Smooth muscle cell (in vitro differentiated cells): ENCODE measurements around the gene TBCK. TPM values are rescaled to one million over a fixed set of nuclear protein-coding genes. Genes with fewer than 3 reads are reported as not detected.

Experiments used
- DNase-seq: peaks from one replicate; lab custom pipeline; 2025; ENCODE audit not compliant: unreplicated experiment; lab: John Stamatoyannopoulos, UW
- H2AFZ ChIP-seq: fragments of 200-600 bp; sonication (generic); 2 replicates; pipeline ENCODE4 v1.6.0; 2016; ENCODE audit warnings: antibody characterized with exemption, low read depth, mild to moderate bottlenecking
- H3F3A ChIP-seq: fragments of 200-600 bp; sonication (generic); 2 replicates; pipeline ENCODE4 v1.6.0; 2017; ENCODE audit warnings: antibody characterized with exemption, low read depth
- H3K27ac ChIP-seq: fragments of 200-600 bp; sonication (generic); 2 replicates; pipeline ENCODE4 v1.5.1; 2016; ENCODE audit warnings: low read depth, mild to moderate bottlenecking
- H3K27me3 ChIP-seq: fragments of 200-600 bp; sonication (generic); 2 replicates; pipeline ENCODE4 v1.6.1; 2016; ENCODE audit warnings: low read depth, mild to moderate bottlenecking
- H3K36me3 ChIP-seq: fragments of 200-600 bp; sonication (generic); 2 replicates; pipeline ENCODE4 v1.5.1; 2016; ENCODE audit warnings: low read depth
- H3K4me1 ChIP-seq: fragments of 200-600 bp; sonication (generic); 2 replicates; pipeline ENCODE4 v1.5.1; 2016; ENCODE audit warnings: low read depth
- H3K4me2 ChIP-seq: fragments of 200-600 bp; sonication (generic); 2 replicates; pipeline ENCODE4 v1.6.0; 2016; ENCODE audit warnings: mild to moderate bottlenecking
- H3K4me3 ChIP-seq: fragments of 200-600 bp; sonication (generic); 2 replicates; pipeline ENCODE4 v1.5.1; 2016; ENCODE audit warnings: mild to moderate bottlenecking
- H3K79me2 ChIP-seq: fragments of 200-600 bp; sonication (generic); 2 replicates; pipeline ENCODE4 v1.6.0; 2016; ENCODE audit warnings: low read depth, mild to moderate bottlenecking
- H3K9ac ChIP-seq: fragments of 200-600 bp; sonication (generic); 2 replicates; pipeline ENCODE4 v1.6.0; 2016; ENCODE audit warnings: low read depth
- H3K9me3 ChIP-seq: fragments of 200-600 bp; sonication (generic); replicated peaks from 2 replicates; pipeline ENCODE4 v1.5.1; 2016; ENCODE audit warnings: low read depth
- H4K20me1 ChIP-seq: fragments of 200-600 bp; sonication (generic); 2 replicates; pipeline ENCODE4 v1.6.0; 2016; ENCODE audit warnings: low read depth
- WGBS: methylation state at CpG from one replicate; pipeline ENCODE4 v1.1.7; 2016; ENCODE audit warnings: low lambda C conversion rate; 5-methylcytosine and 5-hydroxymethylcytosine counted together
- polyA plus RNA-seq: library from polyadenylated mRNA; unstranded; fragments of >200 nt; fragmentation: Nextera tagmentation; extraction: Ambion mirVana; gene quantifications from 2 replicates; pipeline ENCODE4 v1.2.1, GENCODE V29; 2016
- total RNA-seq: library from RNA; depleted of rRNA; stranded (reverse); fragments of >200 nt; gene quantifications from 2 replicates; pipeline ENCODE4 v1.2.3, GENCODE V29; 2014
- TF ChIP-seq, protein P1 (sequence below): fragments of 200-600 bp; sonication (generic); IDR thresholded peaks from 2 replicates; pipeline ENCODE4 v1.5.1; 2017; ENCODE audit warnings: borderline replicate concordance, mild to moderate bottlenecking, antibody characterized with exemption; ENCODE audit not compliant: insufficient read depth, poor library complexity, severe bottlenecking

The TBCK gene
- total and polyA plus RNA-seq, 2 experiments from 2014 or later: 10.0 to 28.1 TPM

DNA sequence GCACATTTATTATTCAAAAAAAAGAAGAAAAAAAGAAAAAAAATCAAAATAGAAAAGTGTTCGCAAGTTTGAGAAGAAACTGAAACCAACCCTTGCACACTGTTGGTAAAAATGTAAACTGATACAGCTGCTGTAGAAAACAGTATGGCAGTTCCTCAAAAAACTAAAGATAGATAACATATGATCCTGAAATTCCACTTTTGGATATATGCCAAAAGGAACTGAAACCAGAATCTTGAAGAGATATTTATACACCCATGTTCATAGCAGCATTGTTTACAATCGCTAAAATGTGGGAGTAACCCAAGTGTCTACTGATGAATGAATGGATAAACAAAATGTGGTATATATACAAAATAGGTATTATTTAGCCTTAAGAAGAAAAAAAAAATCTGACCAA is 155.4 kb downstream of the TBCK start:
- no peak overlapping the region for H3K4me2 ChIP-seq
- 94% methylated on average over 2 of the region's 2 CpGs for WGBS
- H2AFZ ChIP-seq: no peak overlapping the region
- DNase-seq: no peak
- no peaks in the 10 kb centered on the region for H3K79me2 ChIP-seq
- no peaks in the 10 kb centered on the region for H3F3A ChIP-seq
- no peak overlapping the region for H3K9ac ChIP-seq
- H3K4me3 ChIP-seq: no peak overlapping the region
- TF ChIP-seq, protein P1, sequence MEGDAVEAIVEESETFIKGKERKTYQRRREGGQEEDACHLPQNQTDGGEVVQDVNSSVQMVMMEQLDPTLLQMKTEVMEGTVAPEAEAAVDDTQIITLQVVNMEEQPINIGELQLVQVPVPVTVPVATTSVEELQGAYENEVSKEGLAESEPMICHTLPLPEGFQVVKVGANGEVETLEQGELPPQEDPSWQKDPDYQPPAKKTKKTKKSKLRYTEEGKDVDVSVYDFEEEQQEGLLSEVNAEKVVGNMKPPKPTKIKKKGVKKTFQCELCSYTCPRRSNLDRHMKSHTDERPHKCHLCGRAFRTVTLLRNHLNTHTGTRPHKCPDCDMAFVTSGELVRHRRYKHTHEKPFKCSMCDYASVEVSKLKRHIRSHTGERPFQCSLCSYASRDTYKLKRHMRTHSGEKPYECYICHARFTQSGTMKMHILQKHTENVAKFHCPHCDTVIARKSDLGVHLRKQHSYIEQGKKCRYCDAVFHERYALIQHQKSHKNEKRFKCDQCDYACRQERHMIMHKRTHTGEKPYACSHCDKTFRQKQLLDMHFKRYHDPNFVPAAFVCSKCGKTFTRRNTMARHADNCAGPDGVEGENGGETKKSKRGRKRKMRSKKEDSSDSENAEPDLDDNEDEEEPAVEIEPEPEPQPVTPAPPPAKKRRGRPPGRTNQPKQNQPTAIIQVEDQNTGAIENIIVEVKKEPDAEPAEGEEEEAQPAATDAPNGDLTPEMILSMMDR: no peak
- no peaks in the 10 kb centered on the region for H3K9me3 ChIP-seq
- H3K27me3 ChIP-seq: no peaks in the 10 kb centered on the region
- peaks cover 6% of the 10 kb centered on the region for H4K20me1 ChIP-seq
- H3K4me1 ChIP-seq: no peaks in the 10 kb centered on the region
- peaks cover 11% of the 10 kb centered on the region for H3K36me3 ChIP-seq
- no peak overlapping the region for H3K27ac ChIP-seq

DNA sequence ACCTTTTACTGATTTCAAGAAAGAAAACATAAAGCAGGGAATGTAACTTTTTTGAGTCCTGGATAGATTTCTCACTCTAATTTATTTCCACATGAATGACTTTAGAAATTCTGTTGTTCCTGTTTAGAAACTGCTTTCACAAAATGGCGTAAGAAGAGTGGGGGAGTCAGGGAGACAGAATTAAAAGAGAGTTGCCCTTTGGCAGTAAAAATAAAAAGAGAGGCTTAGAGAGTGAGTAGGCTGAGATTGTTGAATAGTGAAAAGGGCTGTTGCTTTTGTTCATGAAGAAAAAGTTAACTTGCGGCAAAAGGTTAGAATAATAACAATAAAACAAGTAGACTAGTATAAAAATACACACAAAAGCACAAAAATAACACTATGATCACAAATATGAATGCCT is 166.1 kb downstream of the TBCK start:
- H3K36me3 ChIP-seq: no peaks in the 10 kb centered on the region
- H3K9me3 ChIP-seq: no peaks in the 10 kb centered on the region
- no peaks in the 10 kb centered on the region for H3K27me3 ChIP-seq
- no peaks in the 10 kb centered on the region for H4K20me1 ChIP-seq
- H3K27ac ChIP-seq: no peak overlapping the region
- no peak overlapping the region for H3K9ac ChIP-seq
- H3K4me1 ChIP-seq: peaks cover 10% of the 10 kb centered on the region
- no peaks in the 10 kb centered on the region for H3F3A ChIP-seq
- DNase-seq: no peak
- no peaks in the 10 kb centered on the region for H3K79me2 ChIP-seq
- no peak overlapping the region for H3K4me3 ChIP-seq
- 97% methylated on average over 2 of the region's 2 CpGs for WGBS
- H3K4me2 ChIP-seq: no peak overlapping the region
- H2AFZ ChIP-seq: no peak overlapping the region
- TF ChIP-seq, protein P1: no peak

DNA sequence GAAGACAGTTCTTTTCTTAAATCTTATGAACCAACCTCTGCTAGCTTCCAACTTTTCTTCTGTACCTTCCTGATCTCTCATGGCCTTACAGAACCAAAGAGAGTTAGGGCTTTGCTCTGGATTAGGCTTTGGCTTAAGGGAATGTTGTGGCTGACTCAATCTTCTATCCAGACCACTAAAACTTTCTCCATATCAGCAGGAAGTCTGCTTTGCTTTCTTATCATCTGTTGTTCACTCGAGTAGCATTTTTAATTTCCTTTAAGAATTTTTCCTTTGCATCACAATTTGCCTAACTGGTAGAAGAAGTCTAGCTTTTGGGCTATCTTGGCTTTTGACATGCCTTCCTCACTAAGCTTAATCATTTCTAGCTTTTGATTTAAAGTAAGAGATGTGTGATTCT is 167.0 kb downstream of the TBCK start:
- Histone ChIP-seq H3K27me3 (no peaks in the 10 kb centered on the region), H3K36me3 (no peaks in the 10 kb centered on the region), H4K20me1 (no peaks in the 10 kb centered on the region), H3F3A (no peaks in the 10 kb centered on the region), H3K79me2 (no peaks in the 10 kb centered on the region), H3K4me3 (no peak overlapping the region), H3K9ac (no peak overlapping the region), H3K4me2 (no peak overlapping the region), H3K4me1 (peaks cover 10% of the 10 kb centered on the region), H2AFZ (no peak overlapping the region), H3K27ac (peak overlapping the region; percentile 6), H3K9me3 (no peaks in the 10 kb centered on the region)
- TF ChIP-seq, protein P1: no peak
- DNase-seq: no peak
- 25% methylated on average over 1 of the region's 1 CpG for WGBS

DNA sequence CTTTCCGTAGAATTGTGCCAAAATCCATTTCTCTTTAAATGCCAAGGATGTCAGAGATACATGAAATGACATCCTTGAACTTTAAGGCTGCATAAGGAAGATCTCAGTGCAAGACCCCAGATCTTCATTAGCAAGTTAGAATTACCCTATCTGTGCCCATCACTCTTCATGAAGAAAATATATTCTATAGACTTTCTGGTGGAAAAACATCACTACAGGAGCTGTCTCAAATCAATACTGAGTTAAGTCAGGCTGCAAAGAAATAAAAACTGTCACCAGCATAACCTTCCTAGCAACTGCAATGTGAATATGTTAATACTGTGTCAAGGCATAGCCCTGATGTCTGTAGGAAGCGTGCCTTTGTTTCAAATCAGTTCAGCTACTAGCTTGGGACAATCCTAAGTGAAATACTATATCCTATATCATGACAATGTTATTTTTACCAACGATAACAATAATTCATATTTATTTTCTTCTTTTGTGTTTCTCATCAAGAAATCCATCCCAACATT is 173.3 kb downstream of the TBCK start:
- Histone ChIP-seq H3K36me3 (no peaks in the 10 kb centered on the region), H3K4me3 (no peak overlapping the region), H3K9me3 (no peaks in the 10 kb centered on the region), H3K27ac (no peak overlapping the region), H3K4me1 (no peaks in the 10 kb centered on the region), H3K9ac (no peak overlapping the region), H3K27me3 (no peaks in the 10 kb centered on the region), H3F3A (no peaks in the 10 kb centered on the region), H3K4me2 (no peak overlapping the region), H2AFZ (no peak overlapping the region), H3K79me2 (no peaks in the 10 kb centered on the region), H4K20me1 (no peaks in the 10 kb centered on the region)
- TF ChIP-seq, protein P1: no peak
- DNase-seq: no peak
- 92% methylated on average over 3 of the region's 3 CpGs for WGBS
